ENCODE results near the gene SSBP3. TPM values are rescaled to one million over a fixed set of nuclear protein-coding genes. Genes with fewer than 3 reads are reported as not detected.

The SSBP3 gene
- total RNA-seq, 1 experiment from 2014 or later = 37.5 TPM

GRCh38 chr1:54291276-54292001, 114.8 kb downstream of the SSBP3 start:
- Histone ChIP-seq H3K9me2 (ENCODE audit: insufficient read depth) (no peaks in the 10 kb centered on the region), H2AFZ (ENCODE audit: low read depth, low read length, poor library complexity, severe bottlenecking) (no peak overlapping the region), H3K36me3 (ENCODE audit: control insufficient read depth in 1 of 2, insufficient read depth in 2 of 2, low read length in 2 of 2) (no peaks in the 10 kb centered on the region), H3K9me3 (ENCODE audit: control insufficient read depth in 1 of 2, insufficient read depth in 1 of 2, low read depth in 1 of 2, low read length in 2 of 2) (no peaks in the 10 kb centered on the region), H4K20me1 (ENCODE audit: insufficient read depth) (no peaks in the 10 kb centered on the region), H3K9ac (ENCODE audit: low read length) (no peak overlapping the region), H3K4me2 (ENCODE audit: low read length) (no peak overlapping the region), H3K4me3 (replicated peaks in 1 of 2; ENCODE audit: low read depth in 1 of 2, low read length in 2 of 2) (no peak overlapping the region), H3K79me2 (ENCODE audit: insufficient read depth, low read length) (no peaks in the 10 kb centered on the region), H3K27ac (ENCODE audit: low read depth, low read length) (no peak overlapping the region), H3K4me1 (ENCODE audit: control insufficient read depth in 1 of 2, insufficient read depth in 2 of 2, low read length in 2 of 2) (peaks cover 5 to 11% of the 10 kb centered on the region in 2 experiments; a peak in 3 of 4 replicates), H3K27me3 (ENCODE audit: insufficient read depth, low read length) (no peaks in the 10 kb centered on the region)
- no TSS peak for BruUV-seq (replicated peaks)
- POLR2A ChIA-PET = no interaction called here
- CTCF ChIA-PET = no interaction called here
- no peak for TF ChIP-seq POLR2A (IDR thresholded peaks at IDR 0.05; ENCODE audit: borderline replicate concordance, extremely low read depth, insufficient read depth, insufficient read length)
- no peak for TF ChIP-seq EZH2phosphoT487 (IDR thresholded peaks at IDR 0.05; ENCODE audit: borderline replicate concordance)
- TF ChIP-seq EZH2 (IDR thresholded peaks at IDR 0.05) = no peak
- no peak for TF ChIP-seq SIN3A (IDR thresholded peaks at IDR 0.05; ENCODE audit: low read depth)
- no peak for TF ChIP-seq REST (IDR thresholded peaks at IDR 0.05; ENCODE audit: low read depth)
- TF ChIP-seq ELF1 (IDR thresholded peaks at IDR 0.05; ENCODE audit: borderline replicate concordance, low read depth) = no peak
- TF ChIP-seq SP1 (IDR thresholded peaks at IDR 0.05; ENCODE audit: low read depth) = no peak
- no peak for TF ChIP-seq POLR2AphosphoS5 (IDR thresholded peaks at IDR 0.05; ENCODE audit: low read depth, low read length)
- no peak for TF ChIP-seq TCF7L2 (IDR thresholded peaks at IDR 0.05; ENCODE audit: borderline replicate concordance, extremely low read depth, insufficient read depth, insufficient read length)
- TF ChIP-seq YY1 (IDR thresholded peaks at IDR 0.05; ENCODE audit: extremely low read depth, insufficient replicate concordance, low read depth, low read length) = no peak
- no peak for TF ChIP-seq RAD21 (IDR thresholded peaks at IDR 0.05; ENCODE audit: low read depth)
- no peak for TF ChIP-seq MAX (IDR thresholded peaks at IDR 0.05)
- no peak for TF ChIP-seq SRF (IDR thresholded peaks at IDR 0.05; ENCODE audit: low read depth)
- no peak for TF ChIP-seq ZNF274 (IDR thresholded peaks at IDR 0.05; ENCODE audit: low read depth, low read length)
- TF ChIP-seq CEBPB (IDR thresholded peaks at IDR 0.05; ENCODE audit: low read depth) = no peak
- no peak for TF ChIP-seq ATF3 (IDR thresholded peaks at IDR 0.05)
- TF ChIP-seq JUND (IDR thresholded peaks at IDR 0.05) = no peak
- no peak for TF ChIP-seq ZBTB33 (IDR thresholded peaks at IDR 0.05; ENCODE audit: extremely low read depth, insufficient replicate concordance, low read length)
- TF ChIP-seq ZFX (IDR thresholded peaks at IDR 0.05) = no peak
- no peak for TF ChIP-seq CBX3 (IDR thresholded peaks at IDR 0.05; ENCODE audit: low read depth)
- intact Hi-C loops (cut with micrococcal nuclease) = no loop called here
- DNase-seq (ENCODE audit: low read depth, low spot score) (no peak), ATAC-seq (no peak)
- RAD21 ChIA-PET (ENCODE audit: low non-redundant PET in 1 of 2, low total read pairs in 2 of 2, uncharacterized antibody in 2 of 2, unreplicated experiment in 2 of 2) = no interaction called here
